GM06990 (cell line): ENCODE results near the gene FYN.

Source experiments
- DNase-seq: peaks from one replicate; pipeline ENCODE4 v3.0.0-alpha.2; 2011; ENCODE audit not compliant: insufficient read length; ENCODE audit errors: extremely low read depth
- H3K27me3 ChIP-seq: replicated peaks from 2 replicates; pipeline ENCODE4 v1.6.0; 2011; ENCODE audit warnings: low read length; ENCODE audit not compliant: control insufficient read depth, insufficient read depth
- H3K36me3 ChIP-seq: 2 replicates; pipeline ENCODE4 v1.5.1; 2011; ENCODE audit warnings: low read length; ENCODE audit not compliant: control insufficient read depth, insufficient read depth
- H3K4me3 ChIP-seq: replicated peaks from 2 replicates; pipeline ENCODE4 v1.5.1; 2011; ENCODE audit warnings: low read depth, mild to moderate bottlenecking, control low read depth, low read length
- TF ChIP-seq, protein P1 (sequence below): IDR thresholded peaks from 2 replicates; pipeline ENCODE4 v1.5.1; 2011; ENCODE audit warnings: low read length, control low read depth, mild to moderate bottlenecking, inconsistent platforms; ENCODE audit not compliant: insufficient read depth, poor library complexity, severe bottlenecking

Gene FYN

DNA sequence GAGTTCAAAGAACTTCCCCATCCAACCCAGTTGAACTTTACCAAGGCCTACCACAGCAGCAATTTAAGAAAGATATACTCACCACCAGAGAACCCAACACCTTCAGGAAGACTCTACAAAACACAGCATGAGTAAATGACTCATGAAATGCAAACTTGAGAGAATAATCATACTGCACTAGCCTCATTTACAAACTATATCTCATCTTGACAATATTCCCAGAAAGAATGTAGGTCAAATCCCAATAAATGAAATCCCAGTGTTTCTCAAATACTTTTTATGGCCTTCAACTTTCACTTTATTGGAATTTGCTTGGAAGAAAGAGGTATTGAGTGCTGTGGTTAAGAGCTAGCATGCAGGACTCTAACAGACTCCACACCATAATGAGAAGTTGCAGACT lies 60.0 kb downstream of the FYN start:
- no peaks in the 10 kb centered on the region for H3K27me3 ChIP-seq
- no peak for DNase-seq
- TF ChIP-seq, protein P1, sequence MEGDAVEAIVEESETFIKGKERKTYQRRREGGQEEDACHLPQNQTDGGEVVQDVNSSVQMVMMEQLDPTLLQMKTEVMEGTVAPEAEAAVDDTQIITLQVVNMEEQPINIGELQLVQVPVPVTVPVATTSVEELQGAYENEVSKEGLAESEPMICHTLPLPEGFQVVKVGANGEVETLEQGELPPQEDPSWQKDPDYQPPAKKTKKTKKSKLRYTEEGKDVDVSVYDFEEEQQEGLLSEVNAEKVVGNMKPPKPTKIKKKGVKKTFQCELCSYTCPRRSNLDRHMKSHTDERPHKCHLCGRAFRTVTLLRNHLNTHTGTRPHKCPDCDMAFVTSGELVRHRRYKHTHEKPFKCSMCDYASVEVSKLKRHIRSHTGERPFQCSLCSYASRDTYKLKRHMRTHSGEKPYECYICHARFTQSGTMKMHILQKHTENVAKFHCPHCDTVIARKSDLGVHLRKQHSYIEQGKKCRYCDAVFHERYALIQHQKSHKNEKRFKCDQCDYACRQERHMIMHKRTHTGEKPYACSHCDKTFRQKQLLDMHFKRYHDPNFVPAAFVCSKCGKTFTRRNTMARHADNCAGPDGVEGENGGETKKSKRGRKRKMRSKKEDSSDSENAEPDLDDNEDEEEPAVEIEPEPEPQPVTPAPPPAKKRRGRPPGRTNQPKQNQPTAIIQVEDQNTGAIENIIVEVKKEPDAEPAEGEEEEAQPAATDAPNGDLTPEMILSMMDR = no peak
- no peaks in the 10 kb centered on the region for H3K36me3 ChIP-seq
- H3K4me3 ChIP-seq = no peak overlapping the region

DNA sequence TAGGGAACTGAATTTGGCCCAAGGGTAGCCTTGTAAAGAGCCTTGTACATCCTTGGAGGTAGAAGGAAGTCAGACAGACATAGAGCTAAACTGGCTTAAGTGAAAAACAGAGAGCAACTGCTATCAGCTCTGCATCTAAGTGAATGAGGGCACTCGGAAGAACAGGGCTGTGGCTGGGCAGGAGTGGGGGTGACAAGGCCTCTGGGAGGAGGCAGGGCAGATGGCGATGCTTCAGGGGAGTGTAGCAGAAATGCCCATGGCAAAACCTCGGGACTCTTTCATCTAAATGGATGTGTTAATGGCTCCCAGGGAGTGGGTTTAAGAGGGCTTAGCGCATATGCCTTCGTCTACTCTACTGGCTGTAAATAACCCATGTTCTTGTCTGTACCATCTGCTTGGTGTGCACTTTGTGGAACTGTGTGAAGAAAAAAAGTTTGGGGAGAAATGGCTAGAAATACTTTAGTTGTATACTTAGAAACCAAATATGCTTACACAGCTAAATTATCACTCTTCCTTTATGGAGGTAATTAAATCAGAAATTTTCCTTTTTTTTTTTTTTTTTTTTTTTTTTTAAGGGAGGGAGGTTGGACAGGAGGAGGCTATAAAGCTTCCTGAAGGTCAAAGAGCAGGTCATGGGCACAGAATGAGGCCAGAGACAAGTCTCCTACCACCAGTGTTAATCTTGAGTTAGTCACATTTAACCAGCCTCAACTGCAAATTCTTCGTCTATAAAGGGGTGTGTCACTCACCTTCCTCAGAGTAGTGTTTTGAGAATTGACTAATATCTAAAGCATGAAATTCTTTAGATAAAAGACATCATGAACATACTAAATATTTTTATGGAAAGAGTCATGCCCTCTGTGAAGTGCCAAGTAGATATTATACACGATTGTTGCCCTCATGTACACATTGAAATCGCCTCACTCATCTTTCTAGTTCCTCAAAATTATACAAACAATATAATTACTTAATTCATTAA lies 60.9 kb downstream of the FYN start:
- TF ChIP-seq, protein P1 = no peak
- no peak for DNase-seq
- Histone ChIP-seq H3K4me3 (no peak overlapping the region), H3K27me3 (no peaks in the 10 kb centered on the region), H3K36me3 (no peaks in the 10 kb centered on the region)

DNA sequence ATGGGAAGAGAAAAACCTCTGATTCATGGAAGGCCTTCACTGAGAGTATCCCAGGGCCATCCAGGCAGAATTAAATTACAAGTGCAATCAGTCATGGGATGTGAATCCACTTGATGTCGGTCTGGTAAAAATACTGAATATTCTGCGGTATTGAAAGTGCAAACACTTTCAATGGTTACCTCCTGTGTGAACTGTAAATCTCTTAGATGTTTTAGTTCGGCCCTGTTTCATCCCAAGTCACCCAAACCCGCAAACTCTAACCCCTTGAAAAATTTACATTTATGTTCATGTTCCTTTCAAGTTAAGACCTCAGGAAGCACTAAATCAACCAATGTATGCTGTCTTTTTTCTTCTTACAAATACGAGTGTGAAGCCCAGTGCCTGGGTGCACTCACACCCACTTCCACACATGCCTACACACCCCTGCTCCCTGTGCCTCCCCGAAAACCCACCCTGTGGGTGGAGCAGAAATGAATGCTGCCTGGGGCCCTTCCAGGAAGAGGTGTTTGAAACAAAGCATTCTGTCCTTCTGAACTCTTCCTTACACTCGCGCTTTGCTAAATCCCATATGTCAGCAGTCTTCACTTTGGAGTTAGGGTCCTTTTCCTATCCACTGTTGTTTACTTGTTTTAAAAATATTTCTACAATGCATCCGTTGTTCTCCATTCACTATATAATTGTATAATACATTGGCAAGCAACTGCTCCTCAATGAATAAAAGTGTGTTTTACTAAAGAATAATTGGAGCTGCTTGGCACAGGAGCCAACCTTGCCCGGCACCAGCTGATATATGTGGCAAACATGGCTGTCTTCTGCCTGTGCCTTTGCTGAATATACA lies 62.7 kb downstream of the FYN start:
- TF ChIP-seq, protein P1 = no peak
- no peaks in the 10 kb centered on the region for H3K27me3 ChIP-seq
- H3K4me3 ChIP-seq = no peak overlapping the region
- no peak for DNase-seq
- H3K36me3 ChIP-seq = no peaks in the 10 kb centered on the region

DNA sequence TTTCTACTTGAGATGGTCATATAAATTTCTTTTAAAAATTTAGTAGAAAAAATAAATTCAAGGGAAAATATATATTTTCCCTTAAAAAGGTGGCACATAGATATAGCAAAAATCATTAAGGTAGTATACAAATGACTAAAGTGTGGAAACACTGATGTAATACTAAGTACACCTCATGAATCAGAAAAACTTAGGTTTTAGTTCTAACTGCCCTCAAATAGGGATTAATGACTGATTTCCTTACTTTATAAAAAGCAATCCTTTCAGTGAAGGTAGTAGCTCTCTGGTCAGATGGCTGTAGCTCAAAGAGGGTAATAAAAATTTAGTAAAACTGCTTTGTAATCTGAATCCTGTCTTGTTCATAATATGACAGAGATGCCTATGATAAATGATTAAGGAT lies 63.5 kb downstream of the FYN start:
- TF ChIP-seq, protein P1 = no peak

DNA sequence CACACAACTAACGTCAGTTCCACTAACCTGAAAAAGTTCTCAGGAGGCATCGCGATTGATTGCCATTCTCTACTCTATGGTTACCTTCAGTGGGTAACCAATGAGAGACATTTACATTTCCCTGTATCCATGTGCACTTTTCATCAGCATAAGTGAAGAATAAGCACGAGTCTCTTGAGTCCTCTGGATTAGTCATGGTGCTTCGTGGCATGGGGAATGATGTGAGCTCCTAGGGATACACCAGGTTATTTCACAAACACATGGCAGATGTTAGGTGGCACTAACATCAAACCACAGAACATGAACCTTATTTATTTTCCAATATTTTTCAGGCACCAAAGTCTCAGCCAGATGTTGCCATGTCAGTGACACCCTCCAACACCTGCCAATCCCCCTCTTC lies 64.0 kb downstream of the FYN start:
- H3K4me3 ChIP-seq = no peak overlapping the region
- TF ChIP-seq, protein P1 = no peak
- no peak for DNase-seq
- H3K36me3 ChIP-seq = no peaks in the 10 kb centered on the region
- no peaks in the 10 kb centered on the region for H3K27me3 ChIP-seq

More for the DNA sequence above, 63.5 kb downstream of the FYN start:
- Histone ChIP-seq H3K27me3 (no peaks in the 10 kb centered on the region), H3K4me3 (no peak overlapping the region), H3K36me3 (no peaks in the 10 kb centered on the region)
- no peak for DNase-seq
